Kidney capillary endothelial cell (primary cell): ENCODE measurements around the gene RBM3.
A peak's percentile ranks its signal among the peaks of the same experiment; 100 is the strongest.
"Not testable (repeated sequence)": the region's sequence is repeated elsewhere in the genome, so short reads cannot be mapped to it uniquely, and the experiment has no call there.

Experiments used
- DNase-seq: peaks from one replicate; pipeline ENCODE4 v3.0.0-alpha.2; 2018; ENCODE audit warnings: low spot score

The RBM3 gene

GRCh38 chrX:48574270-48575266 is at the start of gene RBM3:
Gene RBM3 (plus strand): TSS chrX:48574484. CDS start chrX:48575181, 697 bp downstream.
- DNase-seq, result peak; percentile 56

- DNase-seq, result not testable (repeated sequence)
These were observed 48.4 kb upstream of the RBM3 start for GRCh38 chrX:48525853-48526252.

GRCh38 chrX:48530736-48531135 is 43.5 kb upstream of the RBM3 start:
- no peak for DNase-seq

GRCh38 chrX:48531358-48531959 is 42.8 kb upstream of the RBM3 start:
- no peak for DNase-seq

- no peak for DNase-seq
These were observed 42.1 kb upstream of the RBM3 start for GRCh38 chrX:48532161-48532560.

- DNase-seq, result no peak
These were observed 41.1 kb upstream of the RBM3 start for GRCh38 chrX:48533165-48533564.

GRCh38 chrX:48538641-48539344 is 35.5 kb upstream of the RBM3 start:
- DNase-seq, result no peak

- peak; percentile 81 for DNase-seq
These were observed 34.8 kb upstream of the RBM3 start, which contains the start of gene TBC1D25 for GRCh38 chrX:48539345-48540027. Gene TBC1D25 (plus strand): TSS chrX:48539714. CDS start chrX:48539798, 84 bp downstream.

GRCh38 chrX:48540028-48540375 is 34.3 kb upstream of the RBM3 start:
- no peak for DNase-seq

- no peak for DNase-seq
These were observed 33.8 kb upstream of the RBM3 start for GRCh38 chrX:48540480-48540879.

GRCh38 chrX:48541140-48541814 is 33.0 kb upstream of the RBM3 start:
- DNase-seq, result no peak

GRCh38 chrX:48548871-48549270 is 25.4 kb upstream of the RBM3 start:
- no peak for DNase-seq

GRCh38 chrX:48555731-48556325 is 18.5 kb upstream of the RBM3 start:
- DNase-seq, result not testable (repeated sequence)

- peak; percentile 78 for DNase-seq
These were observed 16.0 kb upstream of the RBM3 start for GRCh38 chrX:48558271-48558670.

- DNase-seq, result no peak
These were observed 14.6 kb upstream of the RBM3 start for GRCh38 chrX:48559636-48560035.

- DNase-seq, result no peak
These were observed 14.2 kb upstream of the RBM3 start for GRCh38 chrX:48560056-48560455.

- DNase-seq, result no peak
These were observed 13.6 kb upstream of the RBM3 start for GRCh38 chrX:48560681-48561080.

- DNase-seq, result peak; percentile 89
These were observed 4.3 kb upstream of the RBM3 start for GRCh38 chrX:48569958-48570357.

- DNase-seq, result peak; percentile 75
These were observed 504 bp upstream of the RBM3 start for GRCh38 chrX:48573690-48574269.

GRCh38 chrX:48575642-48576041 is 1.4 kb downstream of the RBM3 start:
- no peak for DNase-seq

- no peak for DNase-seq
These were observed 1.8 kb downstream of the RBM3 start for GRCh38 chrX:48576108-48576507.
